Measurements from ENCODE around the gene PARD6B. TPM values are rescaled to one million over a fixed set of nuclear protein-coding genes. Genes with fewer than 3 reads are reported as not detected.

Gene PARD6B
- total and polyA plus RNA-seq, 12 donors: 1.3 to 7.1 (median 3.4) TPM

DNA sequence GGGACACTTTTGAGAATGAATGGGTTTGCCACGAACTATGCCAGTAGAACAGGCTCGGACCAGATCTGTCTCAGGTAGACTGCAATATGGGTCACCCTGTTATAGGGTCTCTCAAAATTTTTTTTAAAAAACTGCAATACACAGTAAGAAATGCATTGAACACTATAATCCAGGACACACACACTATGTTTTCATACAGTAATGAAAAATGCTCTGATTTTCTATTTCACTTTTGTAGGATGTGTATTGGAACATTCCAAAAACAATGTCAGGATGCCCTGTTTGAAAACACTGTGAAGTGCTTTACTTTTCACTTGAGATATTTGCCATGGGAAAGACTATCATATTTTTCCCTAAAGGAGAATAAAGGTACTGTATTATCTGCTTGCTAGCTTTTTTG lies 25.1 kb downstream of the PARD6B start:
- Histone ChIP-seq H3K36me3 (no peaks in the 10 kb centered on the region), H3K4me3 (no peak overlapping the region), H3K9me3 (no peaks in the 10 kb centered on the region), H3K4me1 (no peaks in the 10 kb centered on the region), H3K27me3 (no peaks in the 10 kb centered on the region), H3K27ac (no peak overlapping the region)
- WGBS, 2 donors: 94 to 98% methylated on average over 2 of the region's 2 CpGs
- intact Hi-C loops (cut with DNase I): no loop called here
- DNase-seq: no peak
- TF ChIP-seq, protein P1, sequence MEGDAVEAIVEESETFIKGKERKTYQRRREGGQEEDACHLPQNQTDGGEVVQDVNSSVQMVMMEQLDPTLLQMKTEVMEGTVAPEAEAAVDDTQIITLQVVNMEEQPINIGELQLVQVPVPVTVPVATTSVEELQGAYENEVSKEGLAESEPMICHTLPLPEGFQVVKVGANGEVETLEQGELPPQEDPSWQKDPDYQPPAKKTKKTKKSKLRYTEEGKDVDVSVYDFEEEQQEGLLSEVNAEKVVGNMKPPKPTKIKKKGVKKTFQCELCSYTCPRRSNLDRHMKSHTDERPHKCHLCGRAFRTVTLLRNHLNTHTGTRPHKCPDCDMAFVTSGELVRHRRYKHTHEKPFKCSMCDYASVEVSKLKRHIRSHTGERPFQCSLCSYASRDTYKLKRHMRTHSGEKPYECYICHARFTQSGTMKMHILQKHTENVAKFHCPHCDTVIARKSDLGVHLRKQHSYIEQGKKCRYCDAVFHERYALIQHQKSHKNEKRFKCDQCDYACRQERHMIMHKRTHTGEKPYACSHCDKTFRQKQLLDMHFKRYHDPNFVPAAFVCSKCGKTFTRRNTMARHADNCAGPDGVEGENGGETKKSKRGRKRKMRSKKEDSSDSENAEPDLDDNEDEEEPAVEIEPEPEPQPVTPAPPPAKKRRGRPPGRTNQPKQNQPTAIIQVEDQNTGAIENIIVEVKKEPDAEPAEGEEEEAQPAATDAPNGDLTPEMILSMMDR (IDR thresholded peaks at IDR 0.05): no peak
- no peak for ATAC-seq

- 77 to 79% methylated on average over 5 of the region's 5 CpGs for WGBS, 2 donors
- no peaks in the 10 kb centered on the region for H3K27me3 ChIP-seq
- no peaks in the 10 kb centered on the region for H3K9me3 ChIP-seq
- no peak overlapping the region for H3K27ac ChIP-seq
- no peak for ATAC-seq
- no peaks in the 10 kb centered on the region for H3K36me3 ChIP-seq
- TF ChIP-seq, protein P1 (IDR thresholded peaks at IDR 0.05): no peak
- DNase-seq: no peak
- H3K4me1 ChIP-seq: peaks cover 0 to 19% (median 3%) of the 10 kb centered on the region in 9 donors
- intact Hi-C loops (cut with DNase I): no loop called here
- no peak overlapping the region for H3K4me3 ChIP-seq
These were observed 27.1 kb downstream of the PARD6B start for GRCh38 chr20:50758469-50758868.

GRCh38 chr20:50758992-50759391 lies 27.6 kb downstream of the PARD6B start:
- intact Hi-C loops (cut with DNase I): no loop called here

GRCh38 chr20:50759678-50760077 lies 28.3 kb downstream of the PARD6B start:
- H3K4me3 ChIP-seq: no peak overlapping the region
- ATAC-seq: no peak
- peaks cover 0 to 21% (median 3%) of the 10 kb centered on the region in 9 donors for H3K4me1 ChIP-seq
- no peaks in the 10 kb centered on the region for H3K27me3 ChIP-seq
- no peaks in the 10 kb centered on the region for H3K36me3 ChIP-seq
- H3K27ac ChIP-seq: no peak overlapping the region
- no peak for DNase-seq
- intact Hi-C loops (cut with DNase I): no loop called here
- no peaks in the 10 kb centered on the region for H3K9me3 ChIP-seq
- 71 to 84% methylated on average over 5 of the region's 5 CpGs for WGBS, 2 donors
- TF ChIP-seq, protein P1 (IDR thresholded peaks at IDR 0.05): no peak

More at GRCh38 chr20:50758992-50759391, 27.6 kb downstream of the PARD6B start:
- Histone ChIP-seq H3K36me3 (no peaks in the 10 kb centered on the region), H3K27ac (no peak overlapping the region), H3K4me3 (no peak overlapping the region), H3K9me3 (no peaks in the 10 kb centered on the region), H3K27me3 (no peaks in the 10 kb centered on the region), H3K4me1 (peaks cover 0 to 21% (median 3%) of the 10 kb centered on the region in 9 donors)
- ATAC-seq: no peak
- TF ChIP-seq, protein P1 (IDR thresholded peaks at IDR 0.05): no peak
- WGBS, 2 donors: 88 to 95% methylated on average over 3 of the region's 3 CpGs
- no peak for DNase-seq

Measured in heart right ventricle (tissue), 16 donors.